ENCODE results near the gene LRRC56.

- TF ChIP-seq, protein P1, sequence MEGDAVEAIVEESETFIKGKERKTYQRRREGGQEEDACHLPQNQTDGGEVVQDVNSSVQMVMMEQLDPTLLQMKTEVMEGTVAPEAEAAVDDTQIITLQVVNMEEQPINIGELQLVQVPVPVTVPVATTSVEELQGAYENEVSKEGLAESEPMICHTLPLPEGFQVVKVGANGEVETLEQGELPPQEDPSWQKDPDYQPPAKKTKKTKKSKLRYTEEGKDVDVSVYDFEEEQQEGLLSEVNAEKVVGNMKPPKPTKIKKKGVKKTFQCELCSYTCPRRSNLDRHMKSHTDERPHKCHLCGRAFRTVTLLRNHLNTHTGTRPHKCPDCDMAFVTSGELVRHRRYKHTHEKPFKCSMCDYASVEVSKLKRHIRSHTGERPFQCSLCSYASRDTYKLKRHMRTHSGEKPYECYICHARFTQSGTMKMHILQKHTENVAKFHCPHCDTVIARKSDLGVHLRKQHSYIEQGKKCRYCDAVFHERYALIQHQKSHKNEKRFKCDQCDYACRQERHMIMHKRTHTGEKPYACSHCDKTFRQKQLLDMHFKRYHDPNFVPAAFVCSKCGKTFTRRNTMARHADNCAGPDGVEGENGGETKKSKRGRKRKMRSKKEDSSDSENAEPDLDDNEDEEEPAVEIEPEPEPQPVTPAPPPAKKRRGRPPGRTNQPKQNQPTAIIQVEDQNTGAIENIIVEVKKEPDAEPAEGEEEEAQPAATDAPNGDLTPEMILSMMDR (conservative IDR thresholded peaks at IDR 0.05 in 1 of 2, IDR thresholded peaks at IDR 0.05 in 1 of 2; ENCODE audit: low read depth in 1 of 2, low read length in 2 of 2): no peak
- TF ChIP-seq EZH2 (IDR thresholded peaks at IDR 0.05; ENCODE audit: low read length, missing control alignments): peak; percentile 94
These were observed 18.7 kb downstream of the LRRC56 start for GRCh38 chr11:555780-556661.

All from fibroblast of lung (primary cell).